ENCODE data around the gene CARNS1. TPM values are rescaled to one million over a fixed set of nuclear protein-coding genes. Genes with fewer than 3 reads are reported as not detected.

CARNS1 gene
- polyA plus RNA-seq, 1 of the 3 experiments (the other 2 are of a cell fraction), result 0.23 TPM

DNA sequence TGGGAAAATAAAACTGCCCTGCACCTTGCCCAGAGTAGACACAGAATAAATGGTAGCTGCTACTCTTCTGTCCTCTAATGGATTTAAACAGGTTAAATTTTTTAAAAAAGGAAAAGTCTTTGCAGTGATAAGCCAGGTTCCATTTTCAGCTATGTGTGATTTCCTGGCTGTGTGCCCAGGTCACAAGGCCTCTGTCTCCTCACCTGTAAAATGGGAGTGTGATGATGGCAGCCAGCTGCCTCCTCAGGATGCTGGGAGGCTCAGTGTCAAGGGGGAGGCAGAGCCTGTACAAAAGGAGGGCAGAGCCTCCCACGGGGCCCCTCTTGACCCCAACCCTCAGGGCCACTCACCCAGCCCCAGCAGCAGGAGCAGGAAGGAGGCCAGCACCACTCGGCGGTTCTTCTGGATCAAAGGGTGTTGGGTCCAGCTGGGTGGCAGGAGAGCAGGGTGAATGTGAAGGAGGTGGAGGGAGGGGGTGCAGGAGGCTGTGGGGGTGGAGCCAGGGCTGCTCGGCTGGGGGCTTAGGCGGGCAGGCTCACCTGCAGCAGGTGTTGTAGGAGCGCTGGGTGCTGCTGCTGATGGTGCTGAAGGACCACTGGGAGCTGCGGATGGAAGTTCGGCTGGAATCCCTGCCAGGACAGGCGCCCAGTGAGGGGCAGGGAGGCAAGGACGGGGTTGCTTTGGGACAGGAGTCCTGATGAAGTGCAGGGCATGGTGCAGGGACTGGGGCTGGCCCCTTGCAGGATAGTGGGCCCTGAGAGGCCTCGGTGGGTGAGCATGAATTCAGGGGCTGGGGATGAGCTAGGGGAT lies 51.7 kb downstream of the CARNS1 start:
- Histone ChIP-seq H3K36me3 (replicated peaks in 1 of 2; ENCODE audit: control insufficient read depth in 1 of 2, insufficient read depth in 2 of 2, low read length in 1 of 2) (no peaks in the 10 kb centered on the region), H3F3A (replicated peaks; ENCODE audit: insufficient read depth) (peaks cover 10% of the 10 kb centered on the region), H3K4me1 (ENCODE audit: control insufficient read depth in 1 of 2, insufficient read depth in 2 of 2, low read depth in 1 of 2, low read length in 1 of 2) (peaks cover 9 to 35% of the 10 kb centered on the region in 2 experiments; a peak in 2 of 4 replicates), H3K9me3 (no peaks in the 10 kb centered on the region), H2AFZ (ENCODE audit: low read depth) (no peak overlapping the region), H3K9me2 (no peaks in the 10 kb centered on the region), H3K4me3 (ENCODE audit: low read depth in 2 of 2, low read length in 1 of 2) (no peak overlapping the region), H3K4me2 (peak overlapping the region; percentile 98; the same call in 1 of the 2 replicates), H3K27me3 (ENCODE audit: insufficient read depth) (no peaks in the 10 kb centered on the region), H3K27ac (ENCODE audit: low read depth in 2 of 2, low read length in 1 of 2) (no peak overlapping the region; a peak in 1 of 4 replicates), H3K9ac (no peak overlapping the region), H4K20me1 (ENCODE audit: insufficient read depth) (no peaks in the 10 kb centered on the region), H3K79me2 (ENCODE audit: insufficient read depth) (peaks cover 7% of the 10 kb centered on the region; the same call in 1 of the 2 replicates)
- TF ChIP-seq POLR2AphosphoS5 (IDR thresholded peaks at IDR 0.05; ENCODE audit: low read depth, low read length), result no peak
- TF ChIP-seq JUND (IDR thresholded peaks at IDR 0.05), result no peak
- no peak for TF ChIP-seq NFIC (IDR thresholded peaks at IDR 0.05; ENCODE audit: borderline replicate concordance)
- TF ChIP-seq RAD21 (IDR thresholded peaks at IDR 0.05; ENCODE audit: low read length), result no peak
- TF ChIP-seq MEF2A (IDR thresholded peaks at IDR 0.05; ENCODE audit: borderline replicate concordance, low read depth), result no peak
- no peak for TF ChIP-seq USF2 (IDR thresholded peaks at IDR 0.05; ENCODE audit: borderline replicate concordance, low read depth, low read length)
- TF ChIP-seq FOXJ3 (CRISPR knock-in tag; IDR thresholded peaks at IDR 0.05), result no peak
- no peak for TF ChIP-seq RCOR1 (IDR thresholded peaks at IDR 0.05; ENCODE audit: low read length)
- no peak for TF ChIP-seq RFX5 (IDR thresholded peaks at IDR 0.05; ENCODE audit: low read length)
- CTCF ChIA-PET, result interaction anchor here (0.5 to 3.4 kb wide), 4 partner anchors 38 to 122 kb away, joined by 3 to 32 read pairs (median 3); partner anchors contain the start of genes PITPNM1 and PPP1CA
- WGBS (ENCODE audit: low lambda C conversion rate), result 86% methylated on average over 10 of the region's 11 CpGs
- POLR2A ChIA-PET, result interaction anchor here (1.1 to 2.9 kb wide), 3 partner anchors 17 to 75 kb away, joined by 5 to 13 read pairs (median 6); partner anchors contain the start of genes PPP1CA and RAD9A
- no peak for DNase-seq

- peak overlapping the region; percentile 56 to 58; a peak in 2 of 4 replicates for H3K27ac ChIP-seq (ENCODE audit: low read depth in 2 of 2, low read length in 1 of 2)
- H3K27me3 ChIP-seq (ENCODE audit: insufficient read depth), result no peaks in the 10 kb centered on the region
- peak overlapping the region; percentile 87 for H3K9ac ChIP-seq
- peaks cover 10% of the 10 kb centered on the region for H3F3A ChIP-seq (replicated peaks; ENCODE audit: insufficient read depth)
- peak overlapping the region; percentile 63; the same call in 1 of the 2 replicates for H2AFZ ChIP-seq (ENCODE audit: low read depth)
- H3K36me3 ChIP-seq (replicated peaks in 1 of 2; ENCODE audit: control insufficient read depth in 1 of 2, insufficient read depth in 2 of 2, low read length in 1 of 2), result no peaks in the 10 kb centered on the region
- H3K4me3 ChIP-seq (ENCODE audit: low read depth in 2 of 2, low read length in 1 of 2), result peak overlapping the region; percentile 73 to 90
- H3K4me2 ChIP-seq, result peak overlapping the region; percentile 98
- POLR2A ChIA-PET, result interaction anchor here (0.6 to 2.9 kb wide), 5 partner anchors 18 to 243 kb away, joined by 3 to 13 read pairs (median 5); partner anchors contain the start of genes PPP1CA, RAD9A and RPS6KB2
- no peaks in the 10 kb centered on the region for H3K9me2 ChIP-seq
- DNase-seq, result peak; percentile 19
- peaks cover 7% of the 10 kb centered on the region; the same call in 1 of the 2 replicates for H3K79me2 ChIP-seq (ENCODE audit: insufficient read depth)
- H4K20me1 ChIP-seq (ENCODE audit: insufficient read depth), result no peaks in the 10 kb centered on the region
- TF ChIP-seq JUND (IDR thresholded peaks at IDR 0.05), result no peak
- peaks cover 9 to 35% of the 10 kb centered on the region in 2 experiments; a peak in 2 of 4 replicates for H3K4me1 ChIP-seq (ENCODE audit: control insufficient read depth in 1 of 2, insufficient read depth in 2 of 2, low read depth in 1 of 2, low read length in 1 of 2)
- 30% methylated on average over 4 of the region's 5 CpGs for WGBS (ENCODE audit: low lambda C conversion rate)
- H3K9me3 ChIP-seq, result no peaks in the 10 kb centered on the region
- CTCF ChIA-PET, result interaction anchor here (0.8 to 3.4 kb wide), 9 partner anchors 8 to 122 kb away, joined by 3 to 32 read pairs (median 4); partner anchors contain the start of gene PPP1CA
Observed at GRCh38 chr11:67468056-67468455, 52.6 kb downstream of the CARNS1 start.
